NB4 (cell line): ENCODE measurements around the gene KIF5C.
A peak's percentile ranks its signal among the peaks of the same experiment; 100 is the strongest.

Source experiments
- DNase-seq: peaks from one replicate; pipeline ENCODE4 v3.0.0; 2010; ENCODE audit warnings: low read depth
- H3K4me3 ChIP-seq: one replicate; pipeline ENCODE4 v1.5.1; 2011; ENCODE audit warnings: mild to moderate bottlenecking, low read depth, low read length, moderate library complexity
- CTCF ChIP-seq: IDR thresholded peaks from one replicate; pipeline ENCODE4 v1.5.1; 2012; ENCODE audit warnings: low read depth, low read length
- MAX ChIP-seq: IDR thresholded peaks from 2 replicates; pipeline ENCODE4 v1.6.1; 2011; ENCODE audit warnings: low read depth, low read length
- MYC ChIP-seq: IDR thresholded peaks from 2 replicates; pipeline ENCODE4 v1.6.1; 2011; ENCODE audit warnings: low read depth, low read length
- POLR2A ChIP-seq: IDR thresholded peaks from 2 replicates; pipeline ENCODE4 v1.6.1; 2011; ENCODE audit warnings: mild to moderate bottlenecking; ENCODE audit not compliant: insufficient read length; ENCODE audit errors: extremely low read depth

KIF5C gene

GRCh38 chr2:149034406-149034805 is 159.4 kb downstream of the KIF5C start:
- TF ChIP-seq MAX, result no peak
- no peak for TF ChIP-seq MYC
- TF ChIP-seq POLR2A, result no peak
- no peak for TF ChIP-seq CTCF
- H3K4me3 ChIP-seq, result no peak overlapping the region
- no peak for DNase-seq

- TF ChIP-seq MAX (no peak), CTCF (no peak), POLR2A (no peak), MYC (no peak)
- H3K4me3 ChIP-seq, result no peak overlapping the region
Measured at GRCh38 chr2:149036507-149037293, 161.7 kb downstream of the KIF5C start.

GRCh38 chr2:149037851-149038250 is 162.8 kb downstream of the KIF5C start:
- no peak for DNase-seq
- H3K4me3 ChIP-seq, result no peak overlapping the region
- TF ChIP-seq MAX (no peak), MYC (no peak), CTCF (no peak), POLR2A (no peak)

More at GRCh38 chr2:149036507-149037293, 161.7 kb downstream of the KIF5C start:
- no peak for DNase-seq

GRCh38 chr2:149038442-149039212 is 163.6 kb downstream of the KIF5C start, which contains the start of gene LYPD6B:
Gene LYPD6B (plus strand): TSS chr2:149038699. CDS start chr2:149130949, 92,250 bp downstream.
- TF ChIP-seq CTCF (no peak), MYC (no peak), MAX (no peak), POLR2A (no peak)
- peak; percentile 48 for DNase-seq
- H3K4me3 ChIP-seq, result peak within 1 kb of the TSS; percentile 32

- no peak for DNase-seq
- TF ChIP-seq MYC (no peak), POLR2A (no peak), CTCF (no peak), MAX (no peak)
- H3K4me3 ChIP-seq, result peak overlapping the region; percentile 6
Measured at GRCh38 chr2:149039213-149039724, 164.2 kb downstream of the KIF5C start.
